NCI-H774 (cell line): ENCODE measurements around the gene DDX24.
"Not testable (repeated sequence)": the region's sequence is repeated elsewhere in the genome, so short reads cannot be mapped to it uniquely, and the experiment has no call there.

ENCODE experiments used
- DNase-seq: peaks from one replicate; lab custom pipeline; 2025; lab: John Stamatoyannopoulos, UW

DDX24 gene

GRCh38 chr14:94079891-94080620 is 946 bp downstream of the DDX24 start:
- DNase-seq, result peak; percentile 11

GRCh38 chr14:94077823-94078222 is 3.2 kb downstream of the DDX24 start:
- DNase-seq, result no peak

GRCh38 chr14:94077111-94077821 is 3.7 kb downstream of the DDX24 start:
- DNase-seq, result no peak

GRCh38 chr14:94075008-94075407 is 6.0 kb downstream of the DDX24 start:
- no peak for DNase-seq

GRCh38 chr14:94074534-94074933 is 6.5 kb downstream of the DDX24 start:
- DNase-seq, result no peak

- not testable (repeated sequence) for DNase-seq
These were observed 8.9 kb downstream of the DDX24 start for GRCh38 chr14:94072076-94072475.

GRCh38 chr14:94066089-94066676 is 14.8 kb downstream of the DDX24 start:
- DNase-seq, result peak; percentile 25

- DNase-seq, result no peak
These were observed 18.6 kb downstream of the DDX24 start for GRCh38 chr14:94062344-94062940.

GRCh38 chr14:94059998-94060397 is 21.0 kb downstream of the DDX24 start:
- DNase-seq, result no peak

GRCh38 chr14:94058674-94059138 is 22.3 kb downstream of the DDX24 start:
- DNase-seq, result no peak

- DNase-seq, result no peak
These were observed 22.8 kb downstream of the DDX24 start for GRCh38 chr14:94058128-94058673.

GRCh38 chr14:94056579-94057308 is 24.3 kb downstream of the DDX24 start:
- DNase-seq, result no peak

GRCh38 chr14:94054936-94055335 is 26.1 kb downstream of the DDX24 start:
- no peak for DNase-seq

GRCh38 chr14:94054401-94054800 is 26.6 kb downstream of the DDX24 start:
- no peak for DNase-seq

GRCh38 chr14:94052662-94053061 is 28.3 kb downstream of the DDX24 start:
- no peak for DNase-seq

- no peak for DNase-seq
These were observed 28.8 kb downstream of the DDX24 start for GRCh38 chr14:94052199-94052598.

GRCh38 chr14:94051779-94052178 is 29.2 kb downstream of the DDX24 start:
- DNase-seq, result no peak

GRCh38 chr14:94051115-94051514 is 29.9 kb downstream of the DDX24 start:
- DNase-seq, result no peak

GRCh38 chr14:94050231-94050880 is 30.6 kb downstream of the DDX24 start:
- no peak for DNase-seq

- DNase-seq, result no peak
These were observed 31.4 kb downstream of the DDX24 start for GRCh38 chr14:94049625-94050023.
